HG02885 (cell line): ENCODE data around the gene SETMAR.
"Not testable (repeated sequence)": the region's sequence is repeated elsewhere in the genome, so short reads cannot be mapped to it uniquely, and the experiment has no call there.

Experiments
- ATAC-seq: cut with Tn5 transposase; IDR thresholded peaks from one replicate; pipeline ENCODE4 v1.9.1; 2021; ENCODE audit warnings: mild to moderate bottlenecking; ENCODE audit not compliant: unreplicated experiment, poor library complexity

The SETMAR gene

GRCh38 chr3:4311496-4311895 is 8.3 kb downstream of the SETMAR start:
- ATAC-seq = no peak

DNA sequence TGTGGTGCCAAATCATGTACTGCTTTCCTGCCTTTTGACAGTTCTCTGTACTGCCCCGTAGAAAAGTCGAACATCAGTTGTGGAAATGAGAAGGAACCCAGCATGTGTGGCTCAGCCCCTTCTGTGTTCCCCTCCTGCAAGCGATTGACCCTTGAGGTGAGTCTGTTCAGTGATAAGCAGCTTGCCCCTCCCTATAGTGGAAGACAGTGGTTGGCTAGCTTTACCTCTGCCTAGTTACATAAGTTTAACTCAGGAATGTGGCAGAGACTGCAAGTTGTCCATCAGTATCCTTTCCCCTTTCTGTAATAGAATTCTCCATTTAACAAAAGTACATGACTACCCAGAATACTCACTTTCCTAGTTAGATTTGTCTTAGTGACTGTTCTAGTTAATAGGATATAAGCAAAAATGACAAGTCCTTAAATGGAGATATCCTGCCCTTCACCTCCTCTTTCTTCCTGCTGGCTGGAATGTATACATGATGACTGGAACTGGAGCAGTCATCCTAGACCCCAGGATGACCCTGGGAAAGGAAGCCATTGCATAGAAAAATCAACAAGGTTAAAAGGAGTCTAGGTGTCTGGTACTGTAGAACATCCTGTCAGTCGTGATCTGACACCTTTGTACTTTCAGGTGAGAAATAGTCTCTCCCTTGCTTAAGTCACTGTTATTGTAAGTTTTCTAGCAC is 10.6 kb downstream of the SETMAR start:
- ATAC-seq = no peak

DNA sequence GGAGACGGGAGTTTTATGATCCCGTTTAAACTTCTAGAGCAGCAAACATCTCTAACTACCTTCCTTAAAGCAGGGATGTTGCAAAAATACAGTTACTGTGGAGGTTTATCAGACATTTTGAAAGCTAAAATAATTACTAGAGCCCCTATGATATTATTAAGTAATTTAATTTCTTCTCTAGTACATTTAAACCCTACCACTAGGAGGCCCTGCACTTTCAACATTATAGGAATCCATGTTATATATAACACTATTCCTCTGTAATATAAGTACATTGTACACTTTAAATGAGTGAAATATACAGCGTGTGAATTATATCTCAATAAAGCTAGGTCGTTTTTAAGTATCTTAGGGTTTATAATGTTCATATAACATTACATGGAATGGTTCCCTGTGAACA is 11.5 kb downstream of the SETMAR start:
- ATAC-seq = no peak

- no peak for ATAC-seq
Measured at GRCh38 chr3:4320096-4320911, 17.1 kb downstream of the SETMAR start.

DNA sequence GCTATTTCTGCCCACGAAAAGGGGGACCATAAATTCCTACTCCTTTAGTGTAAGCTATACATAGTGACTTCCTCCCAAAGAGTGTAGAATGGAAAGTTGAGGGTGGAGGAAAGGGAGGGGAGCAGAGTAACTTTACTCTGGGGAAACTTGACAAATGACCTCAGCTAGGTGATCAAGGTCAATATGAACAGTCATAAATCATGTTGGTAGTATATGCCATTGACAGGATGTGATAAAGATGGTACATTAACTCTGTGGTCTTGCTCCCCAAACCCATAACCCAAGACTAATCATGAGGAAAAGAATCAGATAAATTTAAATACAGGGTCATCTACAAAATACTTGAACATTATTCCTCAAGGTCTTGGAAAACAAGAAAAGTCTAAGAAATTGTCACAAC is 18.6 kb downstream of the SETMAR start:
- no peak for ATAC-seq

- no peak for ATAC-seq
Measured at GRCh38 chr3:4322635-4323034, 19.5 kb downstream of the SETMAR start.

- no peak for ATAC-seq
Measured at GRCh38 chr3:4323246-4324027, 20.3 kb downstream of the SETMAR start.

GRCh38 chr3:4326868-4327267 is 23.7 kb downstream of the SETMAR start:
- ATAC-seq = no peak

GRCh38 chr3:4329806-4330205 is 26.6 kb downstream of the SETMAR start:
- ATAC-seq = not testable (repeated sequence)

- ATAC-seq = no peak
Measured at GRCh38 chr3:4332111-4332510, 28.9 kb downstream of the SETMAR start.

- no peak for ATAC-seq
Measured at GRCh38 chr3:4332574-4332973, 29.4 kb downstream of the SETMAR start.

DNA sequence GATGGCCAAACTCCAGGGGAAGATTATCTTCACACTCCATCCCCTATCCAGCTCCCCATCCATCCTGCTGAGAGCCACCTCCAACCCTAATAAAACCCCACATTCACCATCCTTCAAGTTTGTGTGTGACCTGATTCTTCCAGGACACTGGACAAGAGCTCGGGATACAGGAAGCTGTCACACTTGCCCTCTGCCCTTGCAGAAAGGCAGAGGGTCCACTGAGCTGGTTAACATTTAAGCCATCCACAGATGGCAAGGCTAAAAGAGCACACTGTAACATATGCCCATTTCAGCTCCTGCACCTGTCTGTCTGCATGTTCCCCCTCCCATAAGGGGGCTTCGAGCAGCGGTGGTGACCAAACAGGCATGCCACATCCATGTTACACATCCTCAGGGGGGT is 29.8 kb downstream of the SETMAR start:
- no peak for ATAC-seq

GRCh38 chr3:4334548-4334947 is 31.4 kb downstream of the SETMAR start:
- ATAC-seq = no peak

DNA sequence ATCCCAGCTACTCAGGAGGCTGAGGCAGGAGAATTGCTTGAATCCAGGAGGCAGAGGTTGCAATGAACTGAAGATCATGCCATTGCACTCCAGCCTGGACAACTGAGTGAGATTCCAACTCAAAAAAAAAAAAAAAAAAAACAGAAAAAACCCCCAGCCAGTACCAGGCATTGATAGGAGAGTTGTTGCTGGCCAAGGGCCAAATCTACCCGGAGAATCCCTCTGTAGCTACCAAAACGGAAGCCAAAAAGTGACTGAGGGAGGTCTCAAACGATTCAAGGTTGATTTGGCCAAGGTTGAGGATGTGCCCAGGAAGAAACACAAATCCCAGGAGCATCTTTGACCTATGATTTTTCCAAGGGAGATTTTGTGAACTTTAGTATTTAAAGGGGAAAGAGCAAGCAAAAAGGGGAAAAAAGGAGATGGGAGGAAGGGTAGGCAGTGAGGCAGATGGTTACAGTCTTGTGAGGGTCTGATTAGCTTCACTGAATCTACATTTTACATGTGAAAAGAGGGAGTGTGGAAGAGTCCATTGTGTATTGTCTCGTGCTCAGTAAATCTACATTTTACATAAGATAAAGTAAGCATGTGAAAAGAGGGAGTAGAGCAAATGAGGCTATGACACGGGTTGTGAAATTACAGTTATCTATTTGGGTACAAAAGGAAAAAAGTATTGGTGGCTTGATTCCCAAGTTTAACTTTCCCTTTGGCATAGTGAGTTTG is 32.8 kb downstream of the SETMAR start:
- no peak for ATAC-seq

- no peak for ATAC-seq
Measured at GRCh38 chr3:4336850-4337546, 33.8 kb downstream of the SETMAR start.

DNA sequence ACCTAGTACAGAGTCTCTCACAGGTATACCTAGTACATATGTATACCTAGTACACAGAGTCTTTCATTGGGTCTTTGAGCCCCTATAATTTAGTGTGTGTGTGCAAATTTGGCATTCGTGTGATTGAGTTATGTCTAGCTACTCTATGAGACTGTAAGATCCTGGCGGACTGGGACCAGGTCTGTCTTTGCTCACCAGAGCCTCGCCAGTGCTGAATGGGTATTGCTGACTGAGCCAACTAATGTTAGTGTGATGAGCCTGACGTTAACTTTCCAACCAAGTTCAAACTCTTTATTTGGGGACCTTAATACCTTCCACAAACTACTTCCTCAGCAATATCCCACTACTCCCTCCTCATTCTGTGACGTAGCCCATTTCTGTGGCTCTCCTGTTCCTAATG is 35.6 kb downstream of the SETMAR start:
- no peak for ATAC-seq

DNA sequence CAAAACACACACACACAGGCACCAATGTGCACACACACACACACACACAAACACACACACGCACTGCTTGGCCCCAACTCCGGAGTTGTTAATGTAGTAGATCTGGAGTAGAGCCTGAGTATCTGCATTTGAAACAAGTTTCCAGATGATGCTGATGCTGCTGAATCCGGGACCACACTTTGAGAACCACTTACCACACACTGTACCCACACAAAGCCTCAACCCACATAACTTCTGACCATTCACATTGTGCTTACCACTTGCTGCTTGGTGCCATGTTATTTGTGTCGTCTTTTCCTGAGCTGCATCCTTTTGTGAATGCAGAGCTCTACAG is 36.9 kb downstream of the SETMAR start:
- no peak for ATAC-seq

GRCh38 chr3:4340411-4341335 is 37.5 kb downstream of the SETMAR start:
- no peak for ATAC-seq

DNA sequence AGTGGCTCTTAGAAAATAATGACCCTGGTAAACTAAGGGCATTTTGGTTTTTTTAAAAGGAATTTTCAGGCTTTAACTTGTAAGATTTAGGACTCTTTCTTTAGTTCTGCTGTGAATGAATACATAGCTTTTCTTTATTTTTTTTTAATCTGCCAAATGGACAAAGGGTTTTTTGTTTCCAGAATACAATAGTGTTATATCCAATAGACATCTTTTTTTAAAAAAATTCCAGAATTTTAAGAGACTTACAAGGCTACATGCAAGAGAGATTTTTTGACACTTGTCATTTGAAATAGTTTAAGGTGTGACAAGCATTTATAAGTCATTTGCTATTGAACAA is 38.1 kb downstream of the SETMAR start:
- no peak for ATAC-seq
